Keratinocyte (primary cell): ENCODE data around the gene CDH13. TPM values are rescaled to one million over a fixed set of nuclear protein-coding genes. Genes with fewer than 3 reads are reported as not detected.
A peak's percentile ranks its signal among the peaks of the same experiment; 100 is the strongest.

Experiments used
- DNase-seq: peaks from one replicate; pipeline ENCODE4 v3.0.0-alpha.2; 2011; ENCODE audit warnings: low read depth, missing footprints, low spot score
- FAIRE-seq: peaks from 2 replicates; lab custom pipeline; 2011; peaks lifted over from hg19 to GRCh38; lab: Jason Lieb, UNC
- H2AFZ ChIP-seq: 2 replicates; pipeline ENCODE4 v1.6.0; 2012; ENCODE audit warnings: low read length, control low read depth, inconsistent platforms; ENCODE audit not compliant: control insufficient read depth
- H3K27ac ChIP-seq: 2 replicates; pipeline ENCODE4 v1.5.1; 2011; ENCODE audit warnings: low read length; ENCODE audit not compliant: control insufficient read depth, insufficient read depth
- H3K27me3 ChIP-seq: 3 replicates; pipeline ENCODE4 v1.6.0; 2011; ENCODE audit warnings: low read length; ENCODE audit not compliant: control insufficient read depth, insufficient read depth; ENCODE audit errors: extremely low read depth
- H3K36me3 ChIP-seq, 2 experiments: 2 replicates in 1 of 2; 3 replicates in 1 of 2; pipeline ENCODE4 v1.5.1; 2011; ENCODE audit warnings: low read length in 2 of 2, mild to moderate bottlenecking in 1 of 2; ENCODE audit not compliant: control insufficient read depth in 2 of 2, insufficient read depth in 2 of 2; ENCODE audit errors: extremely low read depth in 1 of 2
- H3K4me1 ChIP-seq: 3 replicates; pipeline ENCODE4 v1.5.1; 2011; ENCODE audit warnings: low read length; ENCODE audit not compliant: control insufficient read depth, insufficient read depth; ENCODE audit errors: extremely low read depth
- H3K4me2 ChIP-seq: 3 replicates; pipeline ENCODE4 v1.6.0; 2011; ENCODE audit warnings: low read depth, low read length; ENCODE audit not compliant: control insufficient read depth, insufficient read depth; ENCODE audit errors: extremely low read depth
- H3K4me3 ChIP-seq, 3 experiments: fragments of 200-600 bp in 1 of 3; sonication (generic) in 1 of 3; 2 replicates in 2 of 3; 3 replicates in 1 of 3; pipeline ENCODE4 v1.5.1; 2011 to 2016; ENCODE audit warnings: low read length in 3 of 3, mild to moderate bottlenecking in 3 of 3, control low read depth in 2 of 3, inconsistent platforms in 1 of 3, low read depth in 1 of 3, mixed read lengths in 1 of 3, mixed run types in 1 of 3, moderate library complexity in 1 of 3; ENCODE audit not compliant: control insufficient read depth in 2 of 3, insufficient read depth in 2 of 3; ENCODE audit errors: extremely low read depth in 1 of 3
- H3K79me2 ChIP-seq: 2 replicates; pipeline ENCODE4 v1.6.0; 2012; ENCODE audit warnings: low read length; ENCODE audit not compliant: control insufficient read depth, insufficient read depth
- H3K9ac ChIP-seq: 3 replicates; pipeline ENCODE4 v1.6.0; 2011; ENCODE audit warnings: low read length; ENCODE audit not compliant: control insufficient read depth, insufficient read depth; ENCODE audit errors: extremely low read depth
- H3K9me1 ChIP-seq: 3 replicates; pipeline ENCODE4 v1.6.0; 2011; ENCODE audit warnings: low read length; ENCODE audit not compliant: control insufficient read depth, insufficient read depth; ENCODE audit errors: extremely low read depth
- H3K9me3 ChIP-seq: 2 replicates; pipeline ENCODE4 v1.5.1; 2012; ENCODE audit warnings: low read depth, low read length; ENCODE audit not compliant: control insufficient read depth
- H4K20me1 ChIP-seq: 3 replicates; pipeline ENCODE4 v1.6.0; 2011; ENCODE audit warnings: low read length; ENCODE audit not compliant: control insufficient read depth, insufficient read depth; ENCODE audit errors: extremely low read depth
- CTCF ChIP-seq, 3 experiments: IDR thresholded peaks in 1 of 3; conservative IDR thresholded peaks in 1 of 3; optimal IDR thresholded peaks in 1 of 3; 2 replicates in 2 of 3; 3 replicates in 1 of 3; pipeline versions ENCODE3 to v1.5.1; 2011; ENCODE audit warnings: low read length in 3 of 3, mild to moderate bottlenecking in 3 of 3, moderate library complexity in 2 of 3, control low read depth in 1 of 3, inconsistent platforms in 1 of 3; ENCODE audit not compliant: insufficient read depth in 2 of 3; ENCODE audit errors: extremely low read depth in 1 of 3
- EZH2 ChIP-seq: IDR thresholded peaks from one replicate; pipeline ENCODE4 v1.6.1; 2012; ENCODE audit warnings: inconsistent platforms, mild to moderate bottlenecking, low read length, moderate library complexity
- dilution Hi-C: fragments of 300-500 bp; cut with MboI; formaldehyde crosslinking; loops from one replicate; pipeline ENCODE4 v1.7.0; 2020; ENCODE audit warnings: low sequenced_read_pairs; ENCODE audit not compliant: extremely low pct_ligation_motif_present
- polyA plus RNA-seq, 5 experiments: library from polyadenylated mRNA; depleted of rRNA in 3 of 5; stranded (reverse) in 3 of 5; stranded (forward) in 1 of 5; unstranded in 1 of 5; fragments of >200 nt; gene quantifications; 1 replicate in 1 of 5; 2 replicates in 3 of 5; 3 replicates in 1 of 5; pipeline versions ENCODE4 v1.2.1 to v1.2.3, GENCODE V29; 2011 to 2012; ENCODE audit warnings: missing spikeins in 2 of 5, low read depth in 1 of 5, low replicate concordance in 1 of 5

CDH13 gene
- polyA plus RNA-seq, 1 donor (not counting 4 experiments of a cell fraction or from before 2014, with no cell fraction given) = 111 TPM

GRCh38 chr16:83530293-83530692, 903.5 kb downstream of the CDH13 start:
- FAIRE-seq (no peak), DNase-seq (no peak)
- H3K36me3 ChIP-seq = no peaks in the 10 kb centered on the region
- H3K4me2 ChIP-seq = no peak overlapping the region
- H3K9me1 ChIP-seq = peaks cover 2% of the 10 kb centered on the region
- H2AFZ ChIP-seq = no peak overlapping the region
- dilution Hi-C loops = no loop called here
- H3K4me1 ChIP-seq = peaks cover 11% of the 10 kb centered on the region
- H3K27ac ChIP-seq = no peak overlapping the region
- no peaks in the 10 kb centered on the region for H4K20me1 ChIP-seq
- H3K9me3 ChIP-seq = no peaks in the 10 kb centered on the region
- H3K79me2 ChIP-seq = no peaks in the 10 kb centered on the region
- no peak for TF ChIP-seq EZH2
- TF ChIP-seq CTCF (optimal IDR thresholded peaks at IDR 0.05 in 1 of 3, IDR thresholded peaks at IDR 0.05 in 1 of 3, conservative IDR thresholded peaks at IDR 0.05 in 1 of 3; ENCODE audit: extremely low read depth in 1 of 3, insufficient read depth in 2 of 3, low read length in 3 of 3) = no peak
- no peak overlapping the region for H3K4me3 ChIP-seq
- no peaks in the 10 kb centered on the region for H3K27me3 ChIP-seq
- no peak overlapping the region for H3K9ac ChIP-seq

- Histone ChIP-seq H3K4me1 (peaks cover 11% of the 10 kb centered on the region), H3K79me2 (no peaks in the 10 kb centered on the region), H2AFZ (no peak overlapping the region), H3K9ac (peak overlapping the region; percentile 8), H4K20me1 (no peaks in the 10 kb centered on the region), H3K36me3 (no peaks in the 10 kb centered on the region), H3K9me1 (peaks cover 2% of the 10 kb centered on the region), H3K27ac (peak overlapping the region; percentile 16), H3K4me2 (peak overlapping the region; percentile 76), H3K27me3 (no peaks in the 10 kb centered on the region), H3K9me3 (no peaks in the 10 kb centered on the region), H3K4me3 (no peak overlapping the region)
- dilution Hi-C loops = no loop called here
- TF ChIP-seq EZH2 = no peak
- TF ChIP-seq CTCF (optimal IDR thresholded peaks at IDR 0.05 in 1 of 3, IDR thresholded peaks at IDR 0.05 in 1 of 3, conservative IDR thresholded peaks at IDR 0.05 in 1 of 3; ENCODE audit: extremely low read depth in 1 of 3, insufficient read depth in 2 of 3, low read length in 3 of 3) = no peak
- DNase-seq (no peak), FAIRE-seq (no peak)
These were observed 905.9 kb downstream of the CDH13 start for GRCh38 chr16:83532634-83533033.
